DOHH2 (cell line): ENCODE data around the gene VSNL1.

Experiments used
- CTCF ChIP-seq: fragments of 200-600 bp; sonication (generic); IDR thresholded peaks from one replicate; pipeline ENCODE4 v1.5.1; 2014; ENCODE audit warnings: antibody characterized with exemption, mild to moderate bottlenecking, low read depth, low read length; ENCODE audit not compliant: poor library complexity, severe bottlenecking
- EZH2phosphoT487 ChIP-seq: fragments of 200-600 bp; sonication (generic); IDR thresholded peaks from 2 replicates; pipeline ENCODE4 v1.6.1; 2017; ENCODE audit warnings: borderline replicate concordance, mild to moderate bottlenecking, antibody characterized with exemption, low read length, moderate library complexity, mixed read lengths

- TF ChIP-seq CTCF (no peak), EZH2phosphoT487 (no peak)
Observed at GRCh38 chr2:17571681-17572080, 31.2 kb downstream of the VSNL1 start.
